HG03354 (cell line): ENCODE measurements around the gene MAST4.

Experiments
- ATAC-seq: cut with Tn5 transposase; IDR thresholded peaks from one replicate; pipeline ENCODE4 v1.9.1; 2021; ENCODE audit warnings: mild to moderate bottlenecking; ENCODE audit not compliant: unreplicated experiment, poor library complexity, severe bottlenecking

The MAST4 gene

DNA sequence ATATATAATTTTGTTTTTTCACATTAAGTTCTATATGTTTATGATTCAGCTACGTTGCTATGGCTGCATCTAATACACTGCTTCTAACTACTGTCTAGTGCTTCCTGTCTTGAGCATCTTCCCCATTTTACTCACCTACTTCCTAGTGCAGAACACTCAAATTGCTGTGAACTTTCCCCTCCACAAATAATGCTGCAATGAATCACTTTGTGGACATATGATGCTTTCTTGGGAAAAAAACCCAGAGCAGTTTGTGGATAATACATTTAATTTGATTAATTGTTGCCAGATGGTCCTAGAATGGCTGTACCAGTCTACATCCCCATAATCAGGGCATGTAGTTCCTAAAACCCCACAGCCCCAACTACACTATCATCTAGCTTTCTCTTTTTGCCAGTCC is 581.9 kb downstream of the MAST4 start:
- no peak for ATAC-seq

DNA sequence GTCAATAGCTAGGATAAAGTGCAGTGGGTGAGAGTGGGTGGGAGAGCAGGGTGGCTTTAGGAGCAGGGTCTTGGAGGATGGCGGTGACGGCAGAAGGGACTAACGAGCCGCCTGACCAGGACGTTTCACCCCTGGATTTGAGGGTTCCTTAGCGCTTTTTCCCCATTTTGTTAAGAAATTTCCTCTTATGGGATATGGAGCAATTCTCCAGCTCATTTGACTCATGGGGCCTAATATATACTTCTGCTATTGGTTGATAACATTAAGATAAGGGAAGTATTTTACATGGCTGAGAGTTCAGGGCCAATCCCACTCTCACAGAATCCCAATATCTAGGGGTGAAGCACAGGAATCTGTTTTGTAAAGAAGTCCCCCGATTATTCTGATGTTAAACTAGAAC is 582.8 kb downstream of the MAST4 start:
- ATAC-seq = no peak

DNA sequence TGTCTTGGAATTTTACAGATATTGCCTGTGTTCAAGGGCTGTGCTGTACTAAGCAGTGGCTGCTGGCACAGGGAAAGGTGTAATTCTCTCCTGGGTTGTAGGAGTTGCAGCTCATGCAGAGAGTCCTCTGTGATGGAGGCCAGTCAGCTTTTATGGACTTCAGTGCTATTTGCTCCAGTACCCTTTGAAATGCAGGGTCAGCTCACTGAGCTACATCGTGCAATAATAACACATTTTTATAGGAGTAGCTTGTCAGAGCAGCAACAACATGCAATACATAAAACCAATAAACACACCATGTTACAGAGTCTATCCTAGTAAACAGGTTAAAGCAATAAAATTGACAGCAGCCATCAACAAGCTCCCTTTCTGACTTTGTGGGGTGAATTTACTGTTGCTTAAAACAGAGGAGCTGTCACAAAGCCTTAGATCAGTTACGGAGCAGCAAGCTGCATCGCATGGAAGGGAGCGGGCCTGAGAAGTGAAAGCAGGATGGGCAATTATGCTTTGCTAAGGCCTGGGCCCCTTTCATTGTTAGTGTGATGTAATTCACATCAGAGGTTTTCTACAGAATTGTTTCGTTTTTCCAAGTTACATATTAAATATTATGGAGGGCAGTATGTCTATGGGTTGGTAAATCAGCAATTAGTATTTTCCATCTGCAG is 583.6 kb downstream of the MAST4 start:
- no peak for ATAC-seq

DNA sequence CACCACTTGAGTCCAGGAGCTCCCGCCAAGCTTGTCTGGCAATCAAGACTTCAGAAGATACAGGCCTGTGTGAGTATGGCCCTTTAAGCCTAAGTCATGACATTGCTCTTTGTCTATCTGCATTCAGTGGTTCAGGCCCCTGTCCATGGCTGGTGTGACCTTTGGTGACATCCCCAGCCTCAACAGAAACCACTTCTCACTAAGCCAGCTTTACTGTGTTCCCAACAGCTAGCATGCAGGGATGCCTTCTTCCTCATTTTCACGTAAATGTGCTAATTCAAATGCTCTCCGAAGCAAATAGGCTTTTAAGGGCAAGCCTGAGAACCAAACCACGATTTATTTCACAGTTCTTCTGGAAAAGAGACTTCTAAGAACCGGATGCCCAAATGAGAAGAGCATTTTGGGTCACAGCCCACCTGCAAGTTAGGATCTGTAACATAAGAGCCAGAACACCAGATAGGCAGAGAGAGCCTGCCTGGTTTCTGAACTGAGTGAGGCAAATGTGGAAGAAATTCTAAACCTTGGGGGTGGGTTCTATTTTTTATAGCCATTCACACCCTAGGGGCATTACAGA is 585.5 kb downstream of the MAST4 start:
- no peak for ATAC-seq

DNA sequence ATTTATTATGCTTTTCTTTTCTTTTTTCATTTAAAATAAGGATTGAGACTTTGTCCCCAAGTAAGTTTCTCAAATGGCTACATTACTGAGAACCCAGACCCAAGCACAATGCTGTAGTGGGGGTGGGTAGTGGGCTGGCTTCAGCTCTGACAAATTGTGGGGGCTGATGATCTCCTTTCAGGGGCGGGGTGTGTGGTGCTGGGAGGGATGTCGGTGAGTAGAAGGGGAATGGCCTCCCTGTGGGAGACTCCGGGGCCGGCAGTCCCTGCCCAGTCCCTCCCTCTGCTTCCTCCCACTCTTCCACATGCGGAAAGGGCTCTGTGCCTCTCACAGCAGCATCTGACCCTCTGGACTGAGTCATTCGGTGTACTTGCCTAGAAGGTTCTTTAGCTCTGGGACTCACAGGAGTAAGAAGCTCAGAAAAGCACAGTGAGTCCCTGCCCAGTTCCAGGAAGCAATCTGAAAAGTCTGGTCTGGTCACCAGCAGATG is 586.2 kb downstream of the MAST4 start:
- no peak for ATAC-seq

DNA sequence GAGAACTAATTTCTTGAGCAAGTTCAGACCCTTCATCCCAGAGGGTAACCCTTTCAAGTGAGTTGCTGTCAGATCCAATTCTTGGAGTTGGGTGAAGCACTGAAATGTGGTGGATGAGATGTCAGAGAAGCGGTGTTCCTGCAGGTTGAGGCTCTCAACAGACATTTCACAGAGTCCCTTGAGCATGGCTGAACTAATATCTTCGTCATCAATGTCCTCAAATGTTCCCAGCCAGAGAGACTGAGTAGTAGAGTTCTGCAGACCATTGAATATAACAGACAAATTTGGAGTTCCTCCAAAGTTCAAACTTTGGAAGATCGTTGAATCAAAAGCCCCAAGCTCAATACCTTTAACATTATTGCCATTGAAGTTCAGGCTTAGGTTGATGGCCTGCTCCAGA is 587.7 kb downstream of the MAST4 start:
- no peak for ATAC-seq

DNA sequence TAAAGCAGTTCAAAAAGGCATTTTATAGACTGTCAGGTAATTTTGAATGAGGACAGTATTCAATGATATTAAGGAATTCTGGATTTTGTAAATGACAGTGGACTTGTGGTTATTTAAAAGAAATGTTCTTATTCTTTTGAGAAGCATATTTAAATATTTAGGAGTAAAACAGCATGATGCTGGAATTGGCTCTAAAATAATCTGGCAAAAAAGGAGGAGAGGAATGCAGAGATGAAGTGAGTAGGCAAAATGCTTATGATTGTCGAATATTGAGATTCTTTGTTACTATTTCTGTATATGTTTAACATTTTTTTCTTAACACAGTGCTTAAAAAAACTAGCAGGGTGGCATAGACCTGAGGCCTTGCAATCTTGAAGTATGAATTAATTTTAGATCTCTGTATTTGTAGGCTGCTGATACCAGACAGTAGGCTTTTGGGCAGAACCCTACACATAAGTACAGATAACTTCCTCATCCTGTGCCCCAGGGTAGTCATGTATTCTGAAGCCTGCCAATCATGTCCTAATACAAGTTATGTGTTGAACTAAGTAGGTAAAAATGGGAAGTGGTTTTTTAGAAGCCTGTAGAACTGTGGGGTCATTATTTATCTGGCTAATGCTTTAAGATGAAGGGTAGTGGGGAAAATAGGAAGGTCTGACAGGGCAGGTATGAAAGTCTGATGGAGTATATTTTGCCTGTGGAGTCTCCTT is 591.0 kb downstream of the MAST4 start:
- ATAC-seq = peak; percentile 75

DNA sequence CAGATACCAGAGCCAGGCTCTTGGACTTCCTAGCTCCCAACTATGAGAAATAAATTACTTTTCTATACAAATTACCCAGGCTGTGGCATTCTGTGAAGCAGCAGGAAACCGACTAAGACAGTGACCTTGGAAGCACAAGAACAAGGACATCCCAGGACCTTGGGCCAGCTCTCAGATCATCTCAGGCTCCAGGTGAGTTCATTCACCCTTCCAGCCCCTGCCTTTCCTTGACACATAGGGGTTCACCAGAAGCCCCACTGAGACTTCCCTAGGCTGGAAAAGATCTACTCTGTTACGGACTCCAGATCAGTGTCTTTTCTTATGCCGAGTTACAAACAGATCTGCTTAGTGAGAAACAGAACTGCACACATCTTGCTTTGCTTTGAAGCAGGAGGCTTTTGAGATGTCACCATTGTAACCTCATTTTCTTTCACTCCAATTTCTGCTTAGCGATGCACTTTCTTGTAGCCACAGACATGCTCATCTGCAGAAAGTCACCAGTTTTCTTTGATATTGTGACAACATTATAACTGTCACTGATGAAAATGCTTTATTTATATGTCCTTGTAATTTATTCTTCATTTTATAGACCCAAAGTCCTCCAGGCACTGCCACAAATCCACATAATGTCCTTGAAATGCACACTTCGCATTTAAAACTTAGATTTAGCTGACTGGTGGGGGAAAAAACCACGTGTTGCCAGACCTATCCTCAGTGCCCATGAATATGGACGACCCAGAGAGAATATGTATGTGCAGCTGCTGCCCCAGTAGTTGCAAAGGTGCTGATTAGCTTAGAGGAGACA is 592.3 kb downstream of the MAST4 start:
- ATAC-seq = no peak

DNA sequence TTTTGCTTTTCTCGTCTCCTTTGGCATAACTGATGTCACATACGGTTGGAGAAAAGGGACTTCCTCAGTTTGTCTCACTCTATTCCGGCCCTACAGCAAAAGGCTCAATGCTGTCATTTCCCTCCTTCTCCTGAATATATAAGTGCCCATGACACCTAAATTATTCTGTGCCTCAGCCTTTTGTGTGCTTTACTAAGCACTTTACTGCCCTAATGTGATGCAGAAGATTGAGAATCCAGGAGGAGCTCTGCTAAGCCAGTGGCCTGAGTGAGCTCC is 592.8 kb downstream of the MAST4 start:
- ATAC-seq = no peak

GRCh38 chr5:67189931-67190330 is 593.7 kb downstream of the MAST4 start:
- ATAC-seq = no peak

DNA sequence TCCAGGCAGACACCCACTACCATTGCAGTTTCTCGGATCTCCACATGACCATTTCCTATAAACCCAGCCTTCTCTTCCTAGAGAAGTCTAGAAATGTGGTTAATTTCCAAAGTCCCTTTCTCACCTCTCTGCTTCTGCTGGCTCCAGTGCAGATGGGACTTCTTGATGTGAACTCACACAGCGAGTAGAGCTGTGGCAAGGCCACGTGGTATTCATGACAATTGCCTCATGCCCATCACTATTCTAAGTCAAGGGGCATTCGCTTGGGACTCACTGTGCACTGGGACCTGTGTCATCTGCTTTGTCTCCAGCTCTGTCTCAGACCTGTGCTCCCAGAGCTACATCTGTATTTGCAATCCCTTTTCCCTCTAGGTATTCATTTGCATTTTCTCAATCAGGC is 594.2 kb downstream of the MAST4 start:
- ATAC-seq = no peak

DNA sequence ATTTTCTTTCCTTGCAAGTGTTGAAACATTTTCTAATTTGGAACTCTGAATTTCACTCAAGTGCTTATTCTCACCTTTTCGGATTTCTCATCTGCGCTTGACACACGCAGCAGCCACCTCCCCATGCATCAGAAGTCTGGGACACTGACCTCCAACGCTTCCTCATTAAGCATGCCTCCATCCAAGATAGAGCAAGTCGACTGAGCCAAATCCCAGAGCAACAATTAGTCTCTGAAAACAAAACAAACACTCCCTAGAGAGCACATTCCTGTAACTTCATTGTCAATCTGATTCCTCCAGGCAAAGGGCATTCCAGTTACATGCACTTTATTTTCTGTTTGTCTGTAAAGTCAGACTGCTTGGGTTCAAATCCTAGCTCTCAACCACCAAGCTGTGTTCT is 594.7 kb downstream of the MAST4 start:
- no peak for ATAC-seq

DNA sequence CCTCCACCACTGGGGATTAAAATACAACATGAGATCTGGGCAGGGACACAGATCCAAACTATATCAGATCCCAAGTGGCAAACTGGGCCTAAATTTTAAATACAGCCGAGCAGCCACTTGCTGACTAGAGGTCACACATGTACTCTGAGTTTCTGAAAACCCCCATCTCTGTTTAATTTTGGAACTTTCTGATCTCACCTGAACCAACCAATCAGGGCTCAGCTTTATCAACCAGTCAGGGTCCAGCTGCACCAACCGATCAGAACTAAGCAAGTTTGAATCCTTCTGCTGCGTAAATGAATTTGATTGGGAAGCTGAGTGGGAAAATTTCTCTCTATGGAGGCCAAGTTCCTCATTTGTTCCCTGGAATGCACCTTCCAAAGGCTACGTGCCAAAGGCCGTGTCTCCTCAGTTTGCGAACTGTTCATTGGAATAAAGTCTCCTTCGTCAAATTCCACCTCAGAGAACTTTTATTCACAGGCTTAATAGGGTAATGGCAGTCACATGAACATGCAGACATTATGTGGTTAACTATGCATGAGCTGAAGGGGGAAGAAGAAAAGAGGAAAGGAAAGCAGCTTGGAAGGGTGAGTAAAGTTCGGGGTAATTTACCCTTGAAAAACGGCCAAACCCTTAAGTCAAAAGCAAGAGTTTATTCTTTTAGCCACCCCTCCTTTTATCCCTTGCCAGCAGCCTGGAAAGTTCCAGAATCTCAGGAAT is 596.7 kb downstream of the MAST4 start:
- ATAC-seq = no peak

- no peak for ATAC-seq
Measured at GRCh38 chr5:67193439-67193807, 597.2 kb downstream of the MAST4 start.

GRCh38 chr5:67194166-67194565 is 598.0 kb downstream of the MAST4 start:
- ATAC-seq = no peak

DNA sequence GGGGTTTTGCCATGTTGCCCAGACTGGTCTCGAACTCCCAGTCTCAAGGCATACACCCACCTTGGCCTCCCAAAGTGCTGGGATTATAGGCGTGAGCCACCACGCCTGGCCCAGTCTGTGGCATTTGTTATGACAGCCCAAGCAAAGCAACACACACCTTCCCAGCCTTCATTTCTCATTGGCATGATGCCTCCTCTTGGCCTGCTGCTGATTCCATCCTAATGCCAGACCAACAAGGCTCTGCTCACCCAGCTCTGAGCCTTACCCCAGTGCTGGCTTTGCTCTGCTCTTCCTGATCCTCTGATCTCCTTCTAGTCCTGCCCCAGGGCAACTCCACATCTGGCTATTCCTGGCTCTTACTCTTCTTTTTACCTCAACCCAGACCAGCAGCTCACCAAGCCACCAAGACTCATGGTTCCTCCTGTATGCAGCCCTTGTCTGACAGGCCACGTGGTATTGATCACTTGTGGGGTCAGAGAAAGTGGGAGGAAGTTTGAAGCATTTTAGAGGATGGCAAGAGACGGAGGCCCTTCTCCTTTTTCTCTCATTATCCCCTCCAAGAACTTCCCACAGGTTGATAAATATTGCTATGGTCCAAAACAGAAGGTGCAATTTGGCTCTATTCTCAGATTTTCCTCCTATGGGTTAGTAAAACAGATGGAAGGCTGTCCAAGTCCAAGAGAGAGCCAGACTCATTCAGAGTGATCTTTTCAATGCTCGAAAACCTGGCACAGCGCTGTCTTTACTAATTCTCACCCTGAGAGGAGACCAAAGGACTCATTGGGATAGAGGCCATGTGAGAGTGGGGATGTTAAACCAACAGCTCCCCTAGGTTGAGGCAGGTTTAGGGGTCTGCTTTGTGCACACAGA is 599.4 kb downstream of the MAST4 start:
- ATAC-seq = peak; percentile 33

DNA sequence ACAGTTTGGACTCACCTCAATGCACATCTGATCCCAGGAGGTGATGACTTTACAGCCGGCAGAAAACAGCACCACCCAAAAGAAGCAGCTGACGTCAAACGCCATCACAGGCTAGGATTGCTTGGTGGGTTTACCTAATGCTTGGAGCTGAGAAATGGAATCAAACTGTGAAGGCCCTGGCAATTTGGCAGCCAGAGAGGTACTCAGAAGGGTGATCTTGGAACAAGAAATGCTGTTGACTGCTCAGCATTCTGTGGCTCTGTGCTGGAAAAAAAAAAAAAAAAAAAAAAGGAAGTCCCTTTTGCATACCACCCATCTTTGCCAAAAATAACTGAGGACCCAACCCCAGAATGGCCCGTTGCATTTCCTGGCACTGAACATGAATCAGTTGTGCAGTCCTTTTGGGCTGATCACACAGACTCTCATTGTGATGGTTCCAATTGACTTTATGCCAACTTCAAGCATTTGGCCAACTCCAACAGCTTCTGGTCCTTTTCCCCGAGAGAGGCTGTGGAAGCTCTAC is 600.4 kb downstream of the MAST4 start, which contains the start of gene CD180:
CD180 (minus strand) TSS at position 263 of the 523 bp plus-strand sequence; CDS start at position 105, 158 bp downstream.
- ATAC-seq = peak; percentile 25

- ATAC-seq = no peak
Measured at GRCh38 chr5:67197536-67197935, 601.3 kb downstream of the MAST4 start.

DNA sequence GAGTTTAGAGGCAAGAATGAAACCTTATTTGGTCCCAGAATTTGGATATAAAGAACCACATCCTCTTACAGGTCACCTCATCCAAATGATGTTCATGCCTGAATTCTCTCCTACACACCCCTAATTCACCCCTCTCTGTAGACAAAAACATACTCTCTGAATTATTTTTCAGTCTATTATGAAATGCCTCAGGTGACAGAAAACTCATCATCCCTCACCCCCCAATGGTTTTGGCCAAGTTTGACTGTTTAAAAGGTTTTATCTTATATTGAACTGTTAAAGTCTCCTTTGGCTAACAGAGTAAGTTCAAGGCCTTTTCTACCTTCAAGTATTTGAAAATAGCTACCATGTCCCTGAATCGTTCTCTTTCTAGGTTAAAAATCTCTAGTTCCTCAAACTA is 602.7 kb downstream of the MAST4 start:
- no peak for ATAC-seq
